SIG-M5 treated with dmso at 0.1 percent for 504 hours (cell line): ENCODE measurements around the gene ANLN.
A peak's percentile ranks its signal among the peaks of the same experiment; 100 is the strongest.

Source experiments
- DNase-seq: peaks from one replicate; lab custom pipeline; 2025; ENCODE audit not compliant: unreplicated experiment; lab: John Stamatoyannopoulos, UW

ANLN gene

GRCh38 chr7:36408589-36408988, 18.9 kb downstream of the ANLN start:
- DNase-seq = no peak

GRCh38 chr7:36409180-36409579, 19.5 kb downstream of the ANLN start:
- DNase-seq = no peak

GRCh38 chr7:36415144-36415543, 25.5 kb downstream of the ANLN start:
- DNase-seq = no peak

DNA sequence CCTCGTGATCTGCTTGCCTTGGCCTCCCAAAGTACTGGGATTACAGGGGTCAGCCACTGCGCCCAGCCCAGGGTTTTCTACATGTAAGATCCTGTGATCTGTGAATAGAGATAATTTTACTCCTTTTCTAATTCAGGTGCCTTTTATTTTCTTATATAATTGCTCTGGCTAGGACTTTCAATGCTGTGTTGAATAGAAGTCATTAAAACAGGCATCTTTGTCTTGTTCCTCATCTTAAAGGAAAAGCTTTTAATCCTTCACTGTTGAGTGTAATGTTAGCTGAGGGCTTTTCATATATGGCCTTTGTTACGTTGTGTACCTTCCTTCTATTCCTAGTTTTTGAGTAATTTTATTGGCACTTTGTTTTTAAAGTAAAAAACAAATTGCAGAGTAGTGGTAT, 26.6 kb downstream of the ANLN start:
- DNase-seq = no peak

DNA sequence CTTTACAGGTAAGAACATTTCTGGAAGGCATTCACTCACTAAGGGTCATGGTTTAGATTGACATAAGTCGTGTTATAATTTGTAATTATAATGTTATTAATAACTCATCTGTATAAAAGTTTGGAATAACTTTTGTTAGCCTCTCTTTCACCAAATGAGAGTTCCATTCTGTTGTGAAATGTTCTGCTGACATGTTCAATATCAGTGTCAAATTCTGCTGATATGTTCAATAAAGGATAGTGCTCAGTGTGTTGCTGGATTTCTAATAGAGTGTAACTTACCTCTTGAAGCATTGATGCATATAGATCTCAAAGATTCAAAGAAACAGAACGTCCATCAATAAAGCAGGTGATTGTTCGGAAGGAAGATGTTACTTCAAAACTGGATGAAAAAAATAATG, 30.6 kb downstream of the ANLN start:
- DNase-seq = no peak

GRCh38 chr7:36422072-36422471, 32.4 kb downstream of the ANLN start:
- DNase-seq = no peak

GRCh38 chr7:36423633-36424032, 34.0 kb downstream of the ANLN start:
- no peak for DNase-seq

GRCh38 chr7:36430186-36430585, 40.5 kb downstream of the ANLN start:
- no peak for DNase-seq

GRCh38 chr7:36430881-36431280, 41.2 kb downstream of the ANLN start:
- DNase-seq = no peak

GRCh38 chr7:36438211-36438610, 48.5 kb downstream of the ANLN start:
- DNase-seq = no peak

- DNase-seq = no peak
Measured at GRCh38 chr7:36439624-36440023, 50.0 kb downstream of the ANLN start.

DNA sequence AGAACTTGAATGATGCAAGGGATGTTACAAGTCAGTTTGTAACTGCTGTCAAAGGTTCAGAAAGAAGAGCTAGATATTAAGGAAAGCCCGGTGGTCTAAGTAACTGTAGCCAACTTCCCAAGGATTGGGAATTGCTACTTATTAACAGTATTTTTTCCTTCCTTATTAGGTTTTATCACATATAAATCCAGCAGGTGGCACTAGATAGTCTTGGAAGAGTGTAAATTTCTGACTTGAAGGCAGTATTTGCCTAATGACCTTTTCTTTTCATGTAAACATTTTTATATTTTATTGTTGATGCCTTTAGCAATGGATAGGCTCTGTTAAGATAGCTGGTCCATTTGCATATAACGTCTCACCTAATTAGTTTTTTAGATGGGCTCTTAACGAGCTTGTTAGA, 51.2 kb downstream of the ANLN start:
- DNase-seq = peak; percentile 22

DNA sequence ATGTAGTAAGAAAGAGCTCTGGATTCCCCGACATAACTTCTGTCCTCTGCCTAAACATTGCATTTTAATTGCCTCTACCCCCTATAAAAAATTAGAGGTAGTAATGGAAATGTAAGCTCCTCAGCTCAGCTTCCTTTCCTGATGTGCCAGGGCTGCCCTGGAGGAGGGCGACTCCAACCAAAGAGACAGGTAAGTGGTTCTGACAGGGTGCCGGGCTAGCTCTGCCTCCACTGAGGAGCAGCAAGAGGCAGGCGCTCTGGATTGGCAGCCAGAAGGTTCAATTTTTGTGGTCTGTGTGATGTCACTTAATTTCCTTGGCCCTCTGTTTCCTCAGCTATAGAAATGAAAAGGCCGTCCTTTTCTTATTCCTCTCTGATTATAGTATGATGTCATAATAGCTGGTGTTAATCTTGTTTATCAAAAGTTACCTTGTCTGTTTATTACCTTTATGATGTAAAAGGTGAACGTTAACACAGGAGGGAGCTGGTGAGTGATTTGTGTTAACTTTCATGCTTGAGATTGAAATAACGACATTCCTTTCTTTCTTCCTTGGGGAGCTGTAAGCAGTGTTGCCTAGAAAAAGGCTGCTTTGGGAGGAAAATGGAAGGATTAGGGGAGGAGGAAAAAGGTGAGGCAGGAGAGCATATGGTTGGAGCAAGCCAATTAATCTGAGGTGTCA, 51.8 kb downstream of the ANLN start:
- no peak for DNase-seq

GRCh38 chr7:36448781-36449379, 59.2 kb downstream of the ANLN start:
- DNase-seq = no peak

DNA sequence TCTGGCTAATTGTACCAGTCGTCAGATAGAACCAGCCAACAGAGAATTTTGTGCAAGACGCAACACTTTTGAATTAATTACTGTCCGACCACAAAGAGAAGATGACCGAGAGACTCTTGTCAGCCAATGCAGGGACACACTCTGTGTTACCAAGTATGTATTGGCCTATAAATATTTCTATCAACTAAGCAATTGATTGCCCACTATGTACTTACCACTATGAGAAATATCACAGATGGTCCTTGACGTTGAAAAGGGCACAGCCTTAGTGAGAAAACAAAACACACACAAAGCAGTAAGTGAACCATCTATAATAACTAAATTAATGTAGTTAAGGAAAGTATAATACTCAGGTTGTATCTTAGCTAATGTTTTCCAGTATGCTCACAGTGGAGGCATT, 60.0 kb downstream of the ANLN start:
- no peak for DNase-seq

GRCh38 chr7:36453769-36454168, 64.1 kb downstream of the ANLN start:
- no peak for DNase-seq

DNA sequence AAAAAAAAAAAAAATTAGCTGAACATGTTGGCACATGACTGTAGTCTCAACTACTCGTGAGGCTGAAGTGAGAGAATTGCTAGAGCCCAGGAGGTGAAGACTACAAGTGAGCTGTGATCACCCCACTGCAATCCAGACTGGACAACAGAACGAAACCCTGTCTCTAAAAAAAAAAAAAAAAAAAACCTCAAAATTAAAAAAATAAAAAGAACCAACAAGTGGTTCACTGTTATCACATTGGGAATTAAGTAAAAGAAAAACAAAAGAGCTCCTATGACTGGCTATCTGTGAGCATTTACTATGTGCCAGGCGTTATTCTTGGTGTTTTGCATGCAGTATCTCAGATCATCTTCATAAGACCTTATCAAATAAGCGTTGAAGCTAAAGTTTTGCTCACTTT, 66.0 kb downstream of the ANLN start:
- no peak for DNase-seq

DNA sequence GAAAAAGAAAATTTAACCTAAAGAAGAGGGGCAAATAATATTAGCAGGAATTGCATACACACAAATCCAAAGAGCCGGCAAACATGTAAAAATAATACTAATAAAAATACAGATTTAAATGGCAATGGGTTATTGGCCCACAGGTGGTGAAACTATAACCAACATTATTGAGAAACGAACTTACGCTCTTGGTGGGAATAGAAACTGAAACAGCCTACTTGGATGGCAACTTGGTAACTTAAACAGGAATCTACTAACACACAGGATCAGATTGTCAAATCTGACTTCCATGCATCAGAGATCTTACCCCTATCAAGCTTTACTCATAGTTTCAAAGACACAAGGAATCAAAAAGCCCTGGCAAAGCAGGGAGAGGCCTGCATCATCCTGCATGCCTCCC, 66.5 kb downstream of the ANLN start:
- DNase-seq = no peak

- no peak for DNase-seq
Measured at GRCh38 chr7:36456548-36456947, 66.9 kb downstream of the ANLN start.

DNA sequence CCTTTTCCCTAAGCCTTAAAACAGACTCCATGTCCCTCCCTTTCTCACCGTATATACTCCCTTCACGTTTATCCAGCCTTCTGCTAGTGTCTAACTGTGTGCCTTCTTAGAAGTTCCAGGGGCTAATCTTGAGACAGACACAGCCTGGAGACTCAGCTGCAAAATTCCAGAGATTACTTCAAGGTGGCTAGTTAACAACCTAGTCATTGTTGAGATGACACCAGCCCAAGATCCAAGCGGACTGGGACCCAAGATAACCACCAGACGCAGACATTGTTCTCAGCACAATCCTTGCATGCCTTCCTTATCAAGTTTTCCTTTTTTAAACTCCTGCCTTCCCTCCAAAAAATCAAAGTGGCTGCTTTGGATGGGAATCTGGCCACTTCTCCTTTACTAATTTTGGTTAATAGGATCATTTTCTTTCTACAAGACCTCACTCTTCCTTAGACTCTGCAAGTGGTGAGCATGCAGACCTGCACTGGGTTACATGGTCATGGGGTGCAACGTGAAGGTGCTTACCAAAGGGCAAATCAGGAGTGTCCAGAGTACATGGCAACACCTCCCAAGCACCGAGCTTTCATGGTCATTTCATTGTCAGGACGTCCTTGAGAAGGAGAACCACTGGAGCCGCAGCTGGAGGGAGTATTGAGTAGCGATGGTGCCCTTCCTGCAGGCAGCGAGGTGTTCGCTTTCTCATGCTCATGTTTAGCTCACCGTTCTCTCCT, 69.7 kb downstream of the ANLN start:
- DNase-seq = no peak

- no peak for DNase-seq
Measured at GRCh38 chr7:36460811-36461429, 71.3 kb downstream of the ANLN start.

GRCh38 chr7:36462551-36463137, 73.0 kb downstream of the ANLN start:
- no peak for DNase-seq
